ENCODE results near the gene IL16.

IL16 gene

DNA sequence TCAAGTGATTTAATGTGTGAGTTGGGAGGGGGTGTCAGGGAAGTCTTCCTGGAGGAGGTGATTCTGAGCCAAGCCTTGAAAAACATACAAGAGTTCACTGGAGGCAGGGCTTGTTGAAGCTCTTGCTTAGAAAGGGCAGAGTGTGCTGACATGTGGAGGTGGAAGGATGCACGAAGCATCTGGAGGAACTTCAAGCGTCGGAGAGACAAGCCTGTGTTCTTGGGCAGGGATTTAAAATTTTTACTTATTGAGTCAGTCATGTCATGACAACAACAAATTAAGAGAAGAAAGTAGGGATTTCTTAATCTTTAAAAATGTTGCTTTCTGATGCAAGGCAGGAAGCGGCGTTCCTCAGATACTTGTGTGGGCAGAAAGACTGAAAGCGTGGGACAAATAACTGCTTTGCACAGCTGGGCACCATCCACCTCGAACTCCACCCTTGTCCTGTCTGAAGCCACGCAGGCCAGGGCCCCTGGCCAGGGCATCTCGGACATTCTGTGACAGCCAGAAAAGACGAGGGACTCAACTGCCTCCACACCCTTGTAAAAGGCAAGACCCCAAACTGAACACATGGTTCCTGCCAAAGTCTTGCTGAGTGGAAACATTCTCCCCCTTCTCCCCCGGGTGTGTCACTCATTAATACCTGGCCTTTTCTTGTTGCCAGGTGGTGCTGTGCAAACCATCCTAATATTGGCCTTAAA lies 6.9 kb upstream of the IL16 start:
- no peak overlapping the region for H3K9ac ChIP-seq (ENCODE audit: low read length)
- H3K9me3 ChIP-seq (ENCODE audit: insufficient read depth, low read length): no peaks in the 10 kb centered on the region
- no peak overlapping the region for H2AFZ ChIP-seq (ENCODE audit: low read depth, low read length, severe bottlenecking)
- TF ChIP-seq EZH2phosphoT487 (conservative IDR thresholded peaks at IDR 0.05; ENCODE audit: low read length) (no peak), CTCF (IDR thresholded peaks at IDR 0.05; ENCODE audit: insufficient read depth, low read length, poor library complexity, severe bottlenecking) (no peak)
- H3K4me2 ChIP-seq (ENCODE audit: low read depth, low read length, poor library complexity, severe bottlenecking): no peak overlapping the region
- 0 out of 2 replicates have a peak, but pooled peaks cover 3% of the 10 kb centered on the region for H3K27me3 ChIP-seq (ENCODE audit: low read length)
- no peaks in the 10 kb centered on the region for H3F3A ChIP-seq (ENCODE audit: insufficient read depth)
- H3K36me3 ChIP-seq (ENCODE audit: low read length): no peaks in the 10 kb centered on the region
- H3K9me2 ChIP-seq (replicated peaks; ENCODE audit: insufficient read depth, low read length): no peaks in the 10 kb centered on the region
- no peak overlapping the region for H3K4me3 ChIP-seq (ENCODE audit: insufficient read depth, low read length, poor library complexity, severe bottlenecking)
- no peak overlapping the region for H3K27ac ChIP-seq (ENCODE audit: low read depth, low read length)
- H3K79me2 ChIP-seq (ENCODE audit: insufficient read depth, low read length): no peaks in the 10 kb centered on the region
- no peaks in the 10 kb centered on the region for H4K20me1 ChIP-seq (ENCODE audit: low read depth, low read length)

DNA sequence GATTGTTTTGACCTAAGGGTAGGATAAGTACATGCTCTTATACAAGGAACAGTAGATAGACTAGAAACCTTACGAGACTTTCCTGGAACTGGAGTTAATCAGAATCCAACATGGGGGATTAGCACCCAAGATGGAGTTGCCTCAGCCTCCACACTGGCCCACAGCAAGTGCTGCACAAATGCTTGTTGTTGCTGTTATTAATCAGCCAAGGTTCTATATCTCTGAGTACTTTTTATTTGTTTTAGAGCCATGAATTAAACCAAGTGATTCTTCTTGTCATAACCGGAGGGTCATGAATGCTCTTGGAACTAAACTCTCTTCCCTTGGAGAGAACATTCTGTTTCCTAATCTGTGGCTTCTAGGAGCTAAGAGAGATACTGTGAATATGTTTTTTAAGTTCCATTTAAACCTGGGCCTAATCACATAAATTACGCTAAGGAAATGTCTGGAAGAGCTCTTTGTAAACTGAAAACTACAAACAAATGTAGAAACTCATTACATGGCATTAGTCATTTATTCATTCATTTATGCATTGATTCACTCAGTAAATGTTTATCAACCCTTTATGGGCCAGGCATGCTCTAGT lies 5.7 kb upstream of the IL16 start:
- Histone ChIP-seq H3K4me3 (ENCODE audit: insufficient read depth, low read length, poor library complexity, severe bottlenecking) (no peak overlapping the region), H3K9me2 (replicated peaks; ENCODE audit: insufficient read depth, low read length) (no peaks in the 10 kb centered on the region), H3K4me2 (ENCODE audit: low read depth, low read length, poor library complexity, severe bottlenecking) (no peak overlapping the region), H3K27me3 (ENCODE audit: low read length) (0 out of 2 replicates have a peak, but pooled peaks cover 3% of the 10 kb centered on the region), H3F3A (ENCODE audit: insufficient read depth) (no peaks in the 10 kb centered on the region), H3K9ac (ENCODE audit: low read length) (no peak overlapping the region), H3K79me2 (ENCODE audit: insufficient read depth, low read length) (no peaks in the 10 kb centered on the region), H2AFZ (ENCODE audit: low read depth, low read length, severe bottlenecking) (no peak overlapping the region), H4K20me1 (ENCODE audit: low read depth, low read length) (no peaks in the 10 kb centered on the region), H3K27ac (ENCODE audit: low read depth, low read length) (no peak overlapping the region), H3K9me3 (ENCODE audit: insufficient read depth, low read length) (no peaks in the 10 kb centered on the region), H3K36me3 (ENCODE audit: low read length) (no peaks in the 10 kb centered on the region)
- TF ChIP-seq CTCF (IDR thresholded peaks at IDR 0.05; ENCODE audit: insufficient read depth, low read length, poor library complexity, severe bottlenecking): no peak
- TF ChIP-seq EZH2phosphoT487 (conservative IDR thresholded peaks at IDR 0.05; ENCODE audit: low read length): no peak

- no peak overlapping the region for H3K27ac ChIP-seq (ENCODE audit: low read depth, low read length)
- H3K79me2 ChIP-seq (ENCODE audit: insufficient read depth, low read length): no peaks in the 10 kb centered on the region
- H3K9me3 ChIP-seq (ENCODE audit: insufficient read depth, low read length): no peaks in the 10 kb centered on the region
- no peak overlapping the region for H2AFZ ChIP-seq (ENCODE audit: low read depth, low read length, severe bottlenecking)
- H3K4me2 ChIP-seq (ENCODE audit: low read depth, low read length, poor library complexity, severe bottlenecking): no peak overlapping the region
- no peaks in the 10 kb centered on the region for H3K36me3 ChIP-seq (ENCODE audit: low read length)
- no peak overlapping the region for H3K4me3 ChIP-seq (ENCODE audit: insufficient read depth, low read length, poor library complexity, severe bottlenecking)
- 0 out of 2 replicates have a peak, but pooled peaks cover 3% of the 10 kb centered on the region for H3K27me3 ChIP-seq (ENCODE audit: low read length)
- TF ChIP-seq EZH2phosphoT487 (conservative IDR thresholded peaks at IDR 0.05; ENCODE audit: low read length) (no peak), CTCF (IDR thresholded peaks at IDR 0.05; ENCODE audit: insufficient read depth, low read length, poor library complexity, severe bottlenecking) (no peak)
- no peaks in the 10 kb centered on the region for H3F3A ChIP-seq (ENCODE audit: insufficient read depth)
- H3K9me2 ChIP-seq (replicated peaks; ENCODE audit: insufficient read depth, low read length): no peaks in the 10 kb centered on the region
- H3K9ac ChIP-seq (ENCODE audit: low read length): no peak overlapping the region
- H4K20me1 ChIP-seq (ENCODE audit: low read depth, low read length): no peaks in the 10 kb centered on the region
Observed at GRCh38 chr15:81191701-81192100, 5.0 kb upstream of the IL16 start.

All from SU-DHL-6 (cell line).